Lung (tissue), 12 donors: Measurements from ENCODE around the gene MRFAP1. TPM values are rescaled to one million over a fixed set of nuclear protein-coding genes. Genes with fewer than 3 reads are reported as not detected.

Experiments used
- ATAC-seq: fragments of 200-7000 bp; cut with Tn5 transposase; one replicate; pipeline ENCODE4 v1.9.1; 2020; ENCODE audit warnings: moderate number of reproducible peaks; ENCODE audit not compliant: insufficient read depth, low FRiP score
- DNase-seq, 3 donors: peaks; one replicate each; pipeline ENCODE4 v3.0.0-alpha.2; 2013 to 2017
- H3K27ac ChIP-seq, 2 donors: one replicate each; pipeline ENCODE4 v1.5.1; 2013; ENCODE audit warnings: mild to moderate bottlenecking in 2 of 2, moderate library complexity in 2 of 2, control low read depth in 1 of 2, inconsistent platforms in 1 of 2, low read depth in 1 of 2, low read length in 1 of 2
- H3K27me3 ChIP-seq, 3 donors: one replicate each; pipeline ENCODE4 v1.5.1; 2013; ENCODE audit warnings: low read length in 2 of 3; ENCODE audit not compliant: control insufficient read depth in 3 of 3, insufficient read depth in 3 of 3
- H3K36me3 ChIP-seq, 4 donors: one replicate each; pipeline ENCODE4 v1.5.1; 2013; ENCODE audit warnings: low read length in 4 of 4, mild to moderate bottlenecking in 1 of 4, moderate library complexity in 1 of 4; ENCODE audit not compliant: control insufficient read depth in 4 of 4, insufficient read depth in 4 of 4
- H3K4me1 ChIP-seq, 5 donors: one replicate each; pipeline ENCODE4 v1.5.1; 2013; ENCODE audit warnings: low read length in 5 of 5, mild to moderate bottlenecking in 2 of 5, moderate library complexity in 1 of 5; ENCODE audit not compliant: control insufficient read depth in 5 of 5, insufficient read depth in 5 of 5
- H3K4me3 ChIP-seq: one replicate; pipeline ENCODE4 v1.5.1; 2013; ENCODE audit warnings: mild to moderate bottlenecking, control low read depth, moderate library complexity
- H3K9ac ChIP-seq, 2 donors: one replicate each; pipeline ENCODE4 v1.5.1; 2013; ENCODE audit warnings: low read length in 2 of 2, control low read depth in 1 of 2; ENCODE audit not compliant: insufficient read depth in 1 of 2
- H3K9me3 ChIP-seq, 4 donors: one replicate each; pipeline ENCODE4 v1.5.1; 2013; ENCODE audit warnings: low read length in 3 of 4, mild to moderate bottlenecking in 1 of 4, moderate library complexity in 1 of 4; ENCODE audit not compliant: control insufficient read depth in 4 of 4, insufficient read depth in 3 of 4
- WGBS, 2 donors: extraction: QIAGEN DNeasy Blood & Tissue Kit; methylation state at CpG; one replicate each; pipeline ENCODE4 v1.1.7; 2013; 5-methylcytosine and 5-hydroxymethylcytosine counted together
- polyA plus RNA-seq, 2 donors: library from polyadenylated mRNA; stranded (reverse); fragments of 200-250 nt; gene quantifications; one replicate each; pipeline ENCODE4 v1.2.1, GENCODE V29; 2013
- total RNA-seq, 2 donors: library from RNA; depleted of rRNA in 1 of 2; stranded (reverse); fragments of >200 nt in 1 of 2; gene quantifications; one replicate each; pipeline ENCODE4 v1.2.1, GENCODE V29; 2014 to 2021
- TF ChIP-seq, protein P1 (sequence below): IDR thresholded peaks from 2 replicates; pipeline ENCODE4 v1.5.1; 2012; ENCODE audit warnings: mild to moderate bottlenecking; ENCODE audit errors: control extremely low read depth, extremely low read depth
- donor health status: control.
- donor health status: control.
- donor health status: Bipolar disorder and iron deficiency.
- donor health status: healthy.
- donor health status: DM: yes; HTN: yes; CAD: no.

Gene MRFAP1
- total and polyA plus RNA-seq, 4 donors, result 183 to 286 (median 218) TPM

DNA sequence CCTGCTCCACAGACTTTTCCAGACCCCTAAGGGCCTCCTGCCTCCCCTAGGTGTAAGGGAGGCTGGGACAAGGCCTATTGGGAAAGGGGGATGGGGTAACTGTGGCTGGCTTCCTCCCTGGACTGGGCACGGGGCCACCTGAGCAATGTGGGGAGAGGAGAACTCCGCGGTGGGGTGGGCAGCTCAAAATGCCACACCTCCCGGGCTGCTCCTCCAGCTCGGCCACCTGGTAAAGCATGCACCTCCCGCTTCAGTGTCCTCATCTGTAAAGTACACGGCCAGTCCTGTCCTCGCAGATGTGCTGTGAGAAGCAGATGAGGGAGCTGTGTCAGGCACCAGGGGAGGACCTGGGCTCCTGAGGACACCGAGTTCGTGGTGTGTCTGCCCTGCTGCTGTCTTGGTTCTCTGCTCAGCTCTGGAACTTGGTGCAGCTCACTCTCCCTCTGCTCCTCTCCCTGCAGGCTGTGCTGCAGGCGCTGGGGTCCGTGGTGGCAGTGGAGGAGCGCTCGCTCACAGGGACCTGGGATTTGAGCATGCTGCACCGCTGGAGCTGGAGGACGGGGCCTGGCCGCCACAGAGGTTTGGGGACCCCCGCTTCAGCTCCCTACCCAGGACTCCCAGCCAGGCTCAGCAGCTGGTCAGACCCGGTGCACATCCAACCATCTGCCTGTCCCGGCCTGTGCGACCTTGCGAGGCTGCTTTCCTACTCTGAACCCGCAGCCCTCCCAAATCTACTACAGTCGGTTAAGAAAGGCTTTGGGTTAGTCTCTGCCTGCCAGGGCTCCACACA, 20.8 kb upstream of the MRFAP1 start:
- no peak overlapping the region for H3K4me3 ChIP-seq
- no peak overlapping the region for H3K27ac ChIP-seq
- no peak for DNase-seq
- H3K4me1 ChIP-seq, result no peaks in the 10 kb centered on the region
- H3K36me3 ChIP-seq, result peaks cover 0 to 43% (median 10%) of the 10 kb centered on the region in 4 donors
- TF ChIP-seq, protein P1, sequence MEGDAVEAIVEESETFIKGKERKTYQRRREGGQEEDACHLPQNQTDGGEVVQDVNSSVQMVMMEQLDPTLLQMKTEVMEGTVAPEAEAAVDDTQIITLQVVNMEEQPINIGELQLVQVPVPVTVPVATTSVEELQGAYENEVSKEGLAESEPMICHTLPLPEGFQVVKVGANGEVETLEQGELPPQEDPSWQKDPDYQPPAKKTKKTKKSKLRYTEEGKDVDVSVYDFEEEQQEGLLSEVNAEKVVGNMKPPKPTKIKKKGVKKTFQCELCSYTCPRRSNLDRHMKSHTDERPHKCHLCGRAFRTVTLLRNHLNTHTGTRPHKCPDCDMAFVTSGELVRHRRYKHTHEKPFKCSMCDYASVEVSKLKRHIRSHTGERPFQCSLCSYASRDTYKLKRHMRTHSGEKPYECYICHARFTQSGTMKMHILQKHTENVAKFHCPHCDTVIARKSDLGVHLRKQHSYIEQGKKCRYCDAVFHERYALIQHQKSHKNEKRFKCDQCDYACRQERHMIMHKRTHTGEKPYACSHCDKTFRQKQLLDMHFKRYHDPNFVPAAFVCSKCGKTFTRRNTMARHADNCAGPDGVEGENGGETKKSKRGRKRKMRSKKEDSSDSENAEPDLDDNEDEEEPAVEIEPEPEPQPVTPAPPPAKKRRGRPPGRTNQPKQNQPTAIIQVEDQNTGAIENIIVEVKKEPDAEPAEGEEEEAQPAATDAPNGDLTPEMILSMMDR, result no peak
- 88 to 92% methylated on average over 24 of the region's 24 CpGs for whole genome bisulfite sequencing, 2 donors
- no peaks in the 10 kb centered on the region for H3K9me3 ChIP-seq
- H3K9ac ChIP-seq, result no peak overlapping the region
- H3K27me3 ChIP-seq, result no peaks in the 10 kb centered on the region
- no peak for ATAC-seq

DNA sequence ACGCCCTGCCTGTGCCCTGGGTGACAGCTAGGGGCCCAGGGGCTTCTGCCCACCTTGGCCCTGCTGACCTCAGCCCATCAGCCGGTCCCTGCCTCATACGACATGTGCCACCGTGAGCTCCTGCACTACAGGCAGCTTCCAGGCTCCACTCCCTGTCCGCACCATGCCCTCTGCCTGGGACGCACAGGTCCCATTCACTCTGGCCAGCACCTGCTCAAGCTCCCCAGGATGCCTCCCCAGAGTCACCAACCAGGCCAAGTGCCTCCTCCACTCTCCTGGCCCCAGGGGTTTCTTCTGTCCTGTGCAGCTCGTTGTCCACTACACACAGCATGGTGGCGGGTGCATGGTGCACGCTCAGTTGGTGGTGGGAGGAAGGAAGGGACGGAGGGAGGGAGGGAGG, 20.2 kb upstream of the MRFAP1 start:
- H3K9me3 ChIP-seq, result no peaks in the 10 kb centered on the region
- H3K4me3 ChIP-seq, result no peak overlapping the region
- ATAC-seq, result no peak
- H3K27me3 ChIP-seq, result no peaks in the 10 kb centered on the region
- no peaks in the 10 kb centered on the region for H3K4me1 ChIP-seq
- 93 to 94% methylated on average over 10 of the region's 10 CpGs for WGBS, 2 donors
- DNase-seq, result no peak
- TF ChIP-seq, protein P1, result no peak
- H3K9ac ChIP-seq, result no peak overlapping the region
- no peak overlapping the region for H3K27ac ChIP-seq
- H3K36me3 ChIP-seq, result peaks cover 0 to 38% (median 6%) of the 10 kb centered on the region in 4 donors

DNA sequence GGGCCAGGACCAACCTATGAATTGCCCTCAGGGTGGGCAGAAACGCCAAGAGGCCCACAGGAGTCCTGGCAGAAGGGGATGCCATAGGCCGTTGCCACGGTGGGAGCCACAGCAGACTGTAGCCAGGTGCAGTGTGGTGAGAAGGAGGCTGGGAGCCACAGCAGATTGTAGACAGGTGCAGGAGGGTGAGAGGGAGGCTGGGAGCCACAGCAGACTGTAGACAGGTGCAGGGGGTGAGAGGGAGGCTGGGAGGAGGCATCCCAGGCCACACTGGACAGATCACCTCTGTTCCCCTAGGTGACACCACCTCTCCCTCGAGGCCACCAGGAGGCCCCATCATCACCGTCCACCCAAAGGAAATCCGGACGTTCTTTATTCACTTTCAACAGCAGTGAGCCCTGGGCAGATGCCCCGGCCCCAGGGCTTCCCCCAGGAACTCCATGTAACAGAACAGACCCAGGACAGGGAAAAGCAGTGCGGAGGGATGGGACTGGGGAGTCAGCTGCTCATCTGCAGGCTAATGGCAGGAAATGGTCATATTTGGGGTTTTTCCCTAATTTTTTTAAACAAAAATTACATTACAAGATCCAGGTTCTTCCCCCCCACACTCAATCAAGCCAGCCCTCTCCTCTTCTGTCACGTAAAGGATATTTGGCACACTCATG, 19.5 kb upstream of the MRFAP1 start:
- WGBS, 2 donors, result 87 to 90% methylated on average over 10 of the region's 10 CpGs
- Histone ChIP-seq H3K27ac (no peak overlapping the region), H3K9ac (no peak overlapping the region), H3K4me1 (no peaks in the 10 kb centered on the region), H3K9me3 (no peaks in the 10 kb centered on the region), H3K27me3 (no peaks in the 10 kb centered on the region), H3K36me3 (peaks cover 0 to 37% (median 5%) of the 10 kb centered on the region in 4 donors), H3K4me3 (no peak overlapping the region)
- TF ChIP-seq, protein P1, result no peak
- no peak for ATAC-seq
- DNase-seq, result no peak
